Ovary (tissue), 3 donors: ENCODE data around the gene PMPCA.

ENCODE experiments used
- CTCF ChIP-seq, 3 donors: fragments of 450-650 bp in 2 of 3; fragments of 200-600 bp in 1 of 3; IDR thresholded peaks; one replicate each; pipeline versions ENCODE4 v1.5.1 to v1.8.0; 2016 to 2022; ENCODE audit warnings: antibody characterized with exemption in 3 of 3, mild to moderate bottlenecking in 1 of 3
- POLR2A ChIP-seq: fragments of 450-650 bp; IDR thresholded peaks from one replicate; pipeline ENCODE4 v1.6.1; 2017; ENCODE audit warnings: antibody characterized with exemption, mild to moderate bottlenecking, moderate library complexity
- donor health status: DM: no; HTN: no; CAD: no.

- TF ChIP-seq POLR2A (no peak), CTCF (IDR thresholded peaks at IDR 0.05) (no peak)
These were observed 33.6 kb downstream of the PMPCA start for GRCh38 chr9:136444102-136444501.
